A673 (cell line): ENCODE results near the gene CCKAR. TPM values are rescaled to one million over a fixed set of nuclear protein-coding genes. Genes with fewer than 3 reads are reported as not detected.

Experiments used
- BruUV-seq: library from RNA; stranded (reverse); fragments of 400-500 nt; replicated peaks from 2 replicates; lab custom pipeline; 2021; lab: Mats Ljungman, UMichigan
- CTCF ChIA-PET: fragments of 300-600 bp; sonication (Branson Sonifier 250); formaldehyde crosslinking; loops from one replicate; lab custom pipeline; 2022; ENCODE audit warnings: antibody characterized with exemption; lab: Charles Lee
- POLR2A ChIA-PET: fragments of 300-600 bp; sonication (Branson Sonifier 250); formaldehyde crosslinking; loops from one replicate; lab custom pipeline; 2022; ENCODE audit warnings: antibody characterized with exemption; ENCODE audit not compliant: low non-redundant PET; lab: Charles Lee
- DNase-seq: peaks from one replicate; pipeline ENCODE4 v3.0.0-alpha.2; 2015; ENCODE audit warnings: low spot score
- H3K27ac ChIP-seq: fragments of 200-600 bp; sonication (generic); 2 replicates; pipeline ENCODE4 v1.5.1; 2016; ENCODE audit warnings: mixed run types, low read depth, mild to moderate bottlenecking, mixed read lengths, antibody characterized with exemption, low read length; ENCODE audit not compliant: poor library complexity, severe bottlenecking
- H3K27me3 ChIP-seq: fragments of 200-600 bp; sonication (generic); replicated peaks from 2 replicates; pipeline ENCODE4 v1.6.1; 2017; ENCODE audit warnings: mixed run types, low read depth, mild to moderate bottlenecking, mixed read lengths, antibody characterized with exemption, low read length; ENCODE audit not compliant: insufficient read depth, poor library complexity
- H3K36me3 ChIP-seq: fragments of 200-600 bp; sonication (generic); 2 replicates; pipeline ENCODE4 v1.6.1; 2016; ENCODE audit warnings: mixed run types, mild to moderate bottlenecking, mixed read lengths, antibody characterized with exemption, low read length; ENCODE audit not compliant: insufficient read depth, poor library complexity, severe bottlenecking
- H3K4me1 ChIP-seq: fragments of 200-600 bp; sonication (generic); 2 replicates; pipeline ENCODE4 v1.6.1; 2017; ENCODE audit warnings: mixed run types, mild to moderate bottlenecking, mixed read lengths, antibody characterized with exemption, low read length; ENCODE audit not compliant: insufficient read depth, poor library complexity, severe bottlenecking
- H3K4me3 ChIP-seq: fragments of 200-600 bp; sonication (generic); 2 replicates; pipeline ENCODE4 v1.5.1; 2016; ENCODE audit warnings: low read depth, mixed run types, mild to moderate bottlenecking, mixed read lengths, low read length; ENCODE audit not compliant: poor library complexity, severe bottlenecking
- H3K9me3 ChIP-seq: fragments of 200-600 bp; sonication (generic); 2 replicates; pipeline ENCODE4 v1.6.1; 2016; ENCODE audit warnings: mixed run types, low read depth, mild to moderate bottlenecking, mixed read lengths, antibody characterized with exemption, low read length; ENCODE audit not compliant: poor library complexity, severe bottlenecking
- CTCF ChIP-seq: fragments of 300-800, 200-600 bp; sonication (generic); conservative IDR thresholded peaks from 2 replicates; pipeline ENCODE4 v1.5.1; 2017; ENCODE audit warnings: low read depth, mild to moderate bottlenecking, antibody characterized with exemption, low read length, moderate library complexity, mixed read lengths
- EZH2 ChIP-seq: fragments of 200-600 bp; sonication (generic); IDR thresholded peaks from 2 replicates; pipeline ENCODE4 v1.6.1; 2017; ENCODE audit warnings: borderline replicate concordance, low read depth, mild to moderate bottlenecking, mixed read lengths, antibody characterized with exemption, low read length; ENCODE audit not compliant: poor library complexity, severe bottlenecking
- intact Hi-C: fragments of 100-400 bp; cut with micrococcal nuclease; formaldehyde crosslinking; loops from one replicate; pipeline ENCODE4 v1.10.0; 2022; ENCODE audit not compliant: unreplicated experiment
- total RNA-seq: library from RNA; stranded (reverse); gene quantifications from 2 replicates; pipeline ENCODE4 v1.2.3, GENCODE V29; 2021

CCKAR gene
- total RNA-seq, 1 experiment from 2014 or later, result not detected

- Histone ChIP-seq H3K27me3 (no peaks in the 10 kb centered on the region), H3K4me1 (no peaks in the 10 kb centered on the region), H3K27ac (no peak overlapping the region), H3K9me3 (no peaks in the 10 kb centered on the region), H3K4me3 (no peak overlapping the region), H3K36me3 (no peaks in the 10 kb centered on the region)
- intact Hi-C loops, result no loop called here
- no TSS peak for BruUV-seq
- TF ChIP-seq CTCF (no peak), EZH2 (no peak)
- CTCF ChIA-PET, result no interaction called here
- POLR2A ChIA-PET, result no interaction called here
- no peak for DNase-seq
Measured at GRCh38 chr4:26463386-26463785, 26.9 kb downstream of the CCKAR start.

GRCh38 chr4:26462874-26463273 is 27.4 kb downstream of the CCKAR start:
- no peak overlapping the region for H3K4me3 ChIP-seq
- CTCF ChIA-PET, result no interaction called here

GRCh38 chr4:26459756-26460530 is 30.3 kb downstream of the CCKAR start:
- intact Hi-C loops, result loop anchor here (1.0 to 2.0 kb wide), 2 partner anchors 260 to 551 kb away; no protein-coding TSS in a partner anchor
- no TSS peak for BruUV-seq
- H3K4me3 ChIP-seq, result no peak overlapping the region
- DNase-seq, result no peak
- ChIA-PET POLR2A (no interaction called here), CTCF (no interaction called here)
- no peaks in the 10 kb centered on the region for H3K27me3 ChIP-seq
- no peaks in the 10 kb centered on the region for H3K36me3 ChIP-seq
- no peak overlapping the region for H3K27ac ChIP-seq
- H3K4me1 ChIP-seq, result no peaks in the 10 kb centered on the region
- H3K9me3 ChIP-seq, result no peaks in the 10 kb centered on the region
- TF ChIP-seq EZH2 (no peak), CTCF (no peak)

More at GRCh38 chr4:26462874-26463273, 27.4 kb downstream of the CCKAR start:
- Histone ChIP-seq H3K4me1 (no peaks in the 10 kb centered on the region), H3K27me3 (no peaks in the 10 kb centered on the region), H3K27ac (no peak overlapping the region), H3K36me3 (no peaks in the 10 kb centered on the region), H3K9me3 (no peaks in the 10 kb centered on the region)
- intact Hi-C loops, result no loop called here
- POLR2A ChIA-PET, result no interaction called here
- TF ChIP-seq CTCF (no peak), EZH2 (no peak)
- BruUV-seq, result no TSS peak
- DNase-seq, result no peak
